Measurements from ENCODE around the gene PRKCA.

Gene PRKCA

GRCh38 chr17:66673668-66674276 lies 371.4 kb downstream of the PRKCA start:
- Histone ChIP-seq H3K27me3 (ENCODE audit: insufficient read depth, low read length) (no peaks in the 10 kb centered on the region), H2AFZ (ENCODE audit: low read depth, low read length) (no peak overlapping the region), H3K4me3 (ENCODE audit: low read length) (no peak overlapping the region), H3K4me1 (ENCODE audit: insufficient read depth, low read length) (no peaks in the 10 kb centered on the region), H3K9me3 (ENCODE audit: low read length) (no peaks in the 10 kb centered on the region), H3K36me3 (ENCODE audit: insufficient read depth, low read length) (no peaks in the 10 kb centered on the region)

DNA sequence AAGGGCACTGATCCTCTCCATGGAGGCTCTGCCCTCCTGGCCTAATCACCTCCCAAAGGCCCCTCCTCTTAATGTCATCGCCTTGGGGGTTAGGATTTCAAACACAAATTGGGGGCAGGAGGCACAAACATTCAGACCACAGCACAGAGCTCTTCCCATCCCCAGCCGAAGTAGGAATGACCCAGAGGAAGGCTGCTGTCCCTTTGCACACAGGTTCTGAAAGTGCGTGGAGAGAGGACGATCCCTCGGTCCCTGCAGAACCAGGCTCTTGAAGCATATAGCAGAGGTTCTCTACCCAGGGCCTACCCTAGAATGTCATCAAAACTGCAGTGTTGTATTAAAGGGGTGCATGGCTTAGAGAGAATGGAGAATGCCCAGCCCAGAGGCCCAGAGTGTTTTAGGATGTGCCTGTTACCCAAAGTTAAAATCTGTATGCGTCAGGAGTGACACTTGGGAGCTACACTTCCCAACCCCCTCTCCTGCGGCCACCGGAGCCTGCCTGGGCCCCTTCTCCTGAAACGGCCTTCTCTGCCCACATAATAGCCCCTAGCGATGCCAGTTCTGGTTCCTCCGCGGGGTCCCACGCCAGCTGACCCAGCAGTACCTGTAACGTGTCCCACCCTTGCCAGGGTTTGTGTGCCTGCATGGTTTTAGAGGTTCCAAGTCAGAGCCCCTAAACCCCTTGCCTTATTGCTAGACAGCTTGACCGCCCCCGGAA lies 373.0 kb downstream of the PRKCA start:
- Histone ChIP-seq H3K36me3 (ENCODE audit: insufficient read depth, low read length) (no peaks in the 10 kb centered on the region), H3K9me3 (ENCODE audit: low read length) (no peaks in the 10 kb centered on the region), H3K27me3 (ENCODE audit: insufficient read depth, low read length) (no peaks in the 10 kb centered on the region), H3K4me3 (ENCODE audit: low read length) (no peak overlapping the region), H3K4me1 (ENCODE audit: insufficient read depth, low read length) (no peaks in the 10 kb centered on the region), H2AFZ (ENCODE audit: low read depth, low read length) (no peak overlapping the region)

DNA sequence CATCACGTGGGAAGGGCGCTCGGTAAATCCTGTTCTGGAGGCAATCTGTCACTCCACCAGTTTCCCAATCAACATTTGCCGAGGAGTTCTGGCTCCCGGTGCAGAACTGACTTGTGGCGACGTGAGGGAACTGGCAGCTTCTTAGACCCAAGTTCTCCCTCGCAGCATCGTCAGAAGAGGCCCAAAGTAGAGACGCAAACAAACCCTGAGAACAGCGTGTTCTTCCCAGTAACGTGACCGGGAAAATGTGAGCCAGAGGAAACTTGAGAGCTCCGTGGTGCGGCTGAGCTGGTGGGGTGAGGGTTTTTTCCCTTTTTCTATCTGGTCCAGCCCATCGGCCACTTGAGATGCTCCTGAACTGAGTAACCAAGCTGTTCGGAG lies 373.6 kb downstream of the PRKCA start:
- Histone ChIP-seq H3K4me1 (ENCODE audit: insufficient read depth, low read length) (no peaks in the 10 kb centered on the region), H2AFZ (ENCODE audit: low read depth, low read length) (no peak overlapping the region), H3K36me3 (ENCODE audit: insufficient read depth, low read length) (no peaks in the 10 kb centered on the region), H3K27me3 (ENCODE audit: insufficient read depth, low read length) (no peaks in the 10 kb centered on the region), H3K9me3 (ENCODE audit: low read length) (no peaks in the 10 kb centered on the region), H3K4me3 (ENCODE audit: low read length) (no peak overlapping the region)

GRCh38 chr17:66676421-66676820 lies 374.0 kb downstream of the PRKCA start:
- H3K36me3 ChIP-seq (ENCODE audit: insufficient read depth, low read length): no peaks in the 10 kb centered on the region
- H2AFZ ChIP-seq (ENCODE audit: low read depth, low read length): no peak overlapping the region
- H3K27me3 ChIP-seq (ENCODE audit: insufficient read depth, low read length): no peaks in the 10 kb centered on the region
- no peaks in the 10 kb centered on the region for H3K4me1 ChIP-seq (ENCODE audit: insufficient read depth, low read length)
- H3K4me3 ChIP-seq (ENCODE audit: low read length): no peak overlapping the region
- H3K9me3 ChIP-seq (ENCODE audit: low read length): no peaks in the 10 kb centered on the region

GRCh38 chr17:66677201-66677981 lies 375.0 kb downstream of the PRKCA start:
- Histone ChIP-seq H3K4me1 (ENCODE audit: insufficient read depth, low read length) (no peaks in the 10 kb centered on the region), H3K36me3 (ENCODE audit: insufficient read depth, low read length) (no peaks in the 10 kb centered on the region), H3K4me3 (ENCODE audit: low read length) (no peak overlapping the region), H2AFZ (ENCODE audit: low read depth, low read length) (no peak overlapping the region), H3K9me3 (ENCODE audit: low read length) (no peaks in the 10 kb centered on the region), H3K27me3 (ENCODE audit: insufficient read depth, low read length) (no peaks in the 10 kb centered on the region)

DNA sequence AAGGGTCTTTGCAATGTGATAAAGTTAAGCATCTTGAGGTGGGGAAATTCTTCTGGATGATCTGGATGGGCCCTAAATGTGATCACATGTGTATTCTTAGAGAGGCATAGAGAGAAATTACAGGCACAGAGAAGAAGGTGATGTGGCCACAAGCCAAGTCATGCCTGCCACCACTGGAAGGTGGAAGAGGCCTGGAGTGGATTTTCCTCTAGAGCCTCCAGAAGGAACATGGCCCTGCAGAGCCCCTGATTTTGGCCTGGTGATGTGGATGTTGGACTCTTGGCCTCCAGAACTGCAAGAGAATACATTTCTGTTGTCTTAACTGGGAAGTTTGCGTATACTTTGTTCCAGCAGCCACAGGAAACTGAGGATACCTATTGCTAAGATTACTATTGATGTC lies 375.6 kb downstream of the PRKCA start:
- Histone ChIP-seq H3K4me1 (ENCODE audit: insufficient read depth, low read length) (no peaks in the 10 kb centered on the region), H3K4me3 (ENCODE audit: low read length) (no peak overlapping the region), H3K36me3 (ENCODE audit: insufficient read depth, low read length) (no peaks in the 10 kb centered on the region)

GRCh38 chr17:66678827-66679226 lies 376.4 kb downstream of the PRKCA start:
- H2AFZ ChIP-seq (ENCODE audit: low read depth, low read length): no peak overlapping the region
- H3K27me3 ChIP-seq (ENCODE audit: insufficient read depth, low read length): no peaks in the 10 kb centered on the region
- no peaks in the 10 kb centered on the region for H3K9me3 ChIP-seq (ENCODE audit: low read length)
- H3K36me3 ChIP-seq (ENCODE audit: insufficient read depth, low read length): no peaks in the 10 kb centered on the region
- H3K4me3 ChIP-seq (ENCODE audit: low read length): no peak overlapping the region
- no peaks in the 10 kb centered on the region for H3K4me1 ChIP-seq (ENCODE audit: insufficient read depth, low read length)

More for the DNA sequence above, 375.6 kb downstream of the PRKCA start:
- Histone ChIP-seq H2AFZ (ENCODE audit: low read depth, low read length) (no peak overlapping the region), H3K9me3 (ENCODE audit: low read length) (no peaks in the 10 kb centered on the region), H3K27me3 (ENCODE audit: insufficient read depth, low read length) (no peaks in the 10 kb centered on the region)

- Histone ChIP-seq H3K9me3 (ENCODE audit: low read length) (no peaks in the 10 kb centered on the region), H3K4me3 (ENCODE audit: low read length) (no peak overlapping the region), H2AFZ (ENCODE audit: low read depth, low read length) (no peak overlapping the region), H3K4me1 (ENCODE audit: insufficient read depth, low read length) (no peaks in the 10 kb centered on the region), H3K27me3 (ENCODE audit: insufficient read depth, low read length) (no peaks in the 10 kb centered on the region), H3K36me3 (ENCODE audit: insufficient read depth, low read length) (no peaks in the 10 kb centered on the region)
These were observed 377.5 kb downstream of the PRKCA start for GRCh38 chr17:66679631-66680517.

DNA sequence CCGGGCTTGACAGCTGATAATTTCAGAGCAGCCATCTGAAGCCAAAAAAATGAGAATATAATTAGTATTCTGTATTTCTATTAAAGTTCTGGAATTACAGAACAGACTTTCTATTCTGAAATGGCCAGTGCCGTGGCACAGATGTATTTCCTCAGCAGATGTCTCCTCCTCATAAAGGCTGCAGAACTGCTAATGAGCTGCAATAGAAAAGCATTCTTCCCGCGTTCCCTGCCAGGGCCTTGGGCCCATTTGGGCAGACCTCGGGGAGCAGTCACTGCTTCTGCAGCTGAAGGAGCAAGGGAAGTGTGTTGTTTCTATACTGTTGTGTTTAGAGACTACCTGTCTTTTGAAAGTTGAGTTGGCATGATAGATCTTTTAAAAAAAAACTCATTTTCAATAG lies 379.9 kb downstream of the PRKCA start:
- no peaks in the 10 kb centered on the region for H3K4me1 ChIP-seq (ENCODE audit: insufficient read depth, low read length)
- no peaks in the 10 kb centered on the region for H3K27me3 ChIP-seq (ENCODE audit: insufficient read depth, low read length)

DNA sequence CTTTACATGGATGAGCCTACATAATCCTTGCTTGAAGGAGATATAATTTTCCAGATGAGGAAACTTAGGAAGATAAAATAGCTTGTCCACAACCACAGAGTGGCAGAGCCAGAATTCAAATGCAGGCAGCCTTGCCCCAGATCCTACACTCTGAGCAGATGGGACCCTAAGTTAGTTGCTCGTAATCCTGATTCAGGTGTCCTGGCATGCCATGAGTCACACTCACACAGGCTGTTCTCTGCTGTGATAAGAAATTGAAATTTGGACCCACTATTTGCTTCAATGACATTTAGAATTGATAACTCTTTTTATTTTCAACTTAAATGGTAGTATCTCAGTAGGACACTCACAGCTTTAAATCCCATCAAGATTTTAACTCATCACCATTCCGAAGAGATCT lies 381.8 kb downstream of the PRKCA start:
- Histone ChIP-seq H3K27me3 (ENCODE audit: insufficient read depth, low read length) (no peaks in the 10 kb centered on the region), H3K4me3 (ENCODE audit: low read length) (no peak overlapping the region), H3K9me3 (ENCODE audit: low read length) (no peaks in the 10 kb centered on the region), H3K4me1 (ENCODE audit: insufficient read depth, low read length) (no peaks in the 10 kb centered on the region), H2AFZ (ENCODE audit: low read depth, low read length) (no peak overlapping the region), H3K36me3 (ENCODE audit: insufficient read depth, low read length) (peaks cover 4% of the 10 kb centered on the region)

More for the DNA sequence above, 379.9 kb downstream of the PRKCA start:
- Histone ChIP-seq H3K9me3 (ENCODE audit: low read length) (no peaks in the 10 kb centered on the region), H3K4me3 (ENCODE audit: low read length) (no peak overlapping the region), H3K36me3 (ENCODE audit: insufficient read depth, low read length) (no peaks in the 10 kb centered on the region), H2AFZ (ENCODE audit: low read depth, low read length) (no peak overlapping the region)

GRCh38 chr17:66684731-66685130 lies 382.3 kb downstream of the PRKCA start:
- H3K27me3 ChIP-seq (ENCODE audit: insufficient read depth, low read length): no peaks in the 10 kb centered on the region

DNA sequence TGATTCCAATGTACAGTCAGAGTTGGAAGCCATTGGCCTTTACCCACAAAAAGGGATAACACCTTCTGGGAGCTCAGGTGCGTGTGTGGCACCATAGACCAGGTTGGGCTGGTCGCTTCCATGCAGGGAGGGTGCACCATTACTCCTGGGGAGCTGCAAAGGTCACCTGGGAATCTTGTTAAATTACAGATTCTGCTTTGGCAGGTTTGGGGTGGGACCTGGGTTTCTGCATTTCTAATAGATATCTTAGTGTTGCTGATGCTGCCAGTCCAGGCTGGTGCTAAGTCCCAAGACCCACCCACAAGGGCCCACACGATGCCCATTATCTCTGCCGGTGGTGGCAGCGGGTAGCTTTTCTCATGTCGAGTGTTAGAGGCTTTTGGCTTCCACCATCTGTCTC lies 384.2 kb downstream of the PRKCA start:
- peaks cover 4% of the 10 kb centered on the region for H3K36me3 ChIP-seq (ENCODE audit: insufficient read depth, low read length)

More at GRCh38 chr17:66684731-66685130, 382.3 kb downstream of the PRKCA start:
- Histone ChIP-seq H3K36me3 (ENCODE audit: insufficient read depth, low read length) (peaks cover 4% of the 10 kb centered on the region), H3K4me3 (ENCODE audit: low read length) (no peak overlapping the region), H3K4me1 (ENCODE audit: insufficient read depth, low read length) (no peaks in the 10 kb centered on the region), H2AFZ (ENCODE audit: low read depth, low read length) (no peak overlapping the region), H3K9me3 (ENCODE audit: low read length) (no peaks in the 10 kb centered on the region)

More for the DNA sequence above, 384.2 kb downstream of the PRKCA start:
- no peak overlapping the region for H2AFZ ChIP-seq (ENCODE audit: low read depth, low read length)
- no peak overlapping the region for H3K4me3 ChIP-seq (ENCODE audit: low read length)
- no peaks in the 10 kb centered on the region for H3K27me3 ChIP-seq (ENCODE audit: insufficient read depth, low read length)
- H3K4me1 ChIP-seq (ENCODE audit: insufficient read depth, low read length): no peaks in the 10 kb centered on the region
- H3K9me3 ChIP-seq (ENCODE audit: low read length): no peaks in the 10 kb centered on the region

All from neuron (in vitro differentiated cells).